Epithelial cell of proximal tubule (primary cell): ENCODE measurements around the gene RAB11FIP4. TPM values are rescaled to one million over a fixed set of nuclear protein-coding genes. Genes with fewer than 3 reads are reported as not detected.
"Not testable (repeated sequence)": the region's sequence is repeated elsewhere in the genome, so short reads cannot be mapped to it uniquely, and the experiment has no call there.

Source experiments
- DNase-seq: peaks from one replicate; pipeline ENCODE4 v3.0.0-alpha.2; 2011; ENCODE audit warnings: low read depth
- H3K4me3 ChIP-seq: 2 replicates; pipeline ENCODE4 v1.5.1; 2011; ENCODE audit warnings: low read depth, mild to moderate bottlenecking, low read length
- CTCF ChIP-seq: conservative IDR thresholded peaks from 2 replicates; pipeline ENCODE4 v1.5.1; 2012; ENCODE audit warnings: low read depth, mild to moderate bottlenecking, low read length
- total RNA-seq: library from RNA; depleted of rRNA; stranded (reverse); fragments of >200 nt; gene quantifications from 2 replicates; pipeline ENCODE4 v1.2.3, GENCODE V29; 2015

The RAB11FIP4 gene
- total RNA-seq, 1 donor from 2014 or later, result 15.1 TPM

- no peak overlapping the region for H3K4me3 ChIP-seq
- peak; percentile 33 for TF ChIP-seq CTCF
- DNase-seq, result no peak
These were observed 12.8 kb upstream of the RAB11FIP4 start for GRCh38 chr17:31378638-31379037.

GRCh38 chr17:31379597-31380205, 11.8 kb upstream of the RAB11FIP4 start:
- DNase-seq, result no peak
- TF ChIP-seq CTCF, result no peak
- H3K4me3 ChIP-seq, result no peak overlapping the region

- no peak for DNase-seq
- no peak overlapping the region for H3K4me3 ChIP-seq
- TF ChIP-seq CTCF, result no peak
These were observed 10.3 kb upstream of the RAB11FIP4 start for GRCh38 chr17:31381165-31381668.

- not testable (repeated sequence) for DNase-seq, H3K4me3 ChIP-seq
These were observed 8.7 kb upstream of the RAB11FIP4 start for GRCh38 chr17:31382668-31383275.

- H3K4me3 ChIP-seq, DNase-seq: not testable (repeated sequence)
These were observed 8.0 kb upstream of the RAB11FIP4 start for GRCh38 chr17:31383488-31383887.

GRCh38 chr17:31385428-31386285, 5.8 kb upstream of the RAB11FIP4 start:
- DNase-seq, result no peak
- no peak overlapping the region for H3K4me3 ChIP-seq
- TF ChIP-seq CTCF, result no peak

GRCh38 chr17:31386542-31387075, 4.9 kb upstream of the RAB11FIP4 start:
- no peak for TF ChIP-seq CTCF
- DNase-seq, result no peak
- no peak overlapping the region for H3K4me3 ChIP-seq
